ENCODE data around the gene HSPB9.

DNA sequence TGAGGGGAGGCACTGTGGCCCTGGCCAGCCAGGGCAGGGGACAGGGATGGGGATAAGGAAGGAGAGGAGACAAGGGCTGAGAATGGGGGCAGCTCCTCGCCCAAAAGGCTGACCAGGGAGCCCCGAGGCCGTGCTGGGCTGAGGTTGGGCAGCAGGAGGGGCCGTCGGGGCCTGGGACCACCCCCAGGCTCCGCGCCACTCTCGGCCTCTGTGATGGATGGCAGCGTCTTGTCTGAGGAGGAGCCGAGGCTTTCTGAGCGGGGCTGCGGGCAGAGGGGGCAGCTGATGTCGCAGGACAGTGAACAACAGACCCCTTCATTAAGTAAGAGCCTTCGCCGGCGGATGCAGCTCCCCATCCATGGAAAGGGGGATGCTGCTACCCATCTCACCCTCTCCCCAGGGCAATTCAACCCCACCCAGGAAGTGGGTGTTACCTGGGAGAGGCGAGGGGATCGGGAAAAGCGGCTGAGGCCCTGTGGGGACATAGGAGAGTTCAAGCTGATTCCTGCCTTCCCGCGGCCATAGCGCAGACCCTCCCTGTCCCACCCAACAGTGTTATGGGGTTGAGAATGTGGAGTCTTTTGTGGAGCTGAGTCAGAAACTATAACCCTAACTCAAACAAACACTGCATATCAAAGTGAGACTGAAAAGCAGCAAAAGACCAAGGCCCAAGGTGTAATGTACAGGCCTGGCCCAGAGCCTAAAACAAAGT, 41.2 kb downstream of the HSPB9 start:
- no peak for TF ChIP-seq ZNF138 (CRISPR knock-in tag; conservative IDR thresholded peaks at IDR 0.05)
- no peak for TF ChIP-seq EMX1 (CRISPR knock-in tag; IDR thresholded peaks at IDR 0.05)
- no peak for TF ChIP-seq CTCF (IDR thresholded peaks at IDR 0.05)
- TF ChIP-seq JAZF1 (CRISPR knock-in tag; IDR thresholded peaks at IDR 0.05): no peak
